Kasumi-1 (cell line): ENCODE data around the gene CXCR6.
"Not testable (repeated sequence)": the region's sequence is repeated elsewhere in the genome, so short reads cannot be mapped to it uniquely, and the experiment has no call there.

Source experiments
- DNase-seq, 2 experiments: peaks; one replicate each; lab custom pipeline; 2025; lab: John Stamatoyannopoulos, UW

Gene CXCR6

GRCh38 chr3:45990181-45990580 lies 46.9 kb downstream of the CXCR6 start:
- no peak for DNase-seq

GRCh38 chr3:45991341-45991740 lies 48.1 kb downstream of the CXCR6 start:
- DNase-seq: no peak

GRCh38 chr3:45992133-45992729 lies 49.0 kb downstream of the CXCR6 start:
- no peak for DNase-seq

- DNase-seq: no peak
Measured at GRCh38 chr3:45992821-45993221, 49.6 kb downstream of the CXCR6 start.

- DNase-seq: no peak
Measured at GRCh38 chr3:45993421-45994027, 50.3 kb downstream of the CXCR6 start.

GRCh38 chr3:45994419-45995235 lies 51.4 kb downstream of the CXCR6 start:
- DNase-seq: peak; percentile 30 to 33

GRCh38 chr3:45995236-45996192 lies 52.2 kb downstream of the CXCR6 start, which contains the start of gene FYCO1:
FYCO1 (minus strand) TSS chr3:45995824; CDS start chr3:45984910, 10,914 bp downstream.
- DNase-seq: peak; percentile 90

GRCh38 chr3:45997499-45997898 lies 54.2 kb downstream of the CXCR6 start:
- DNase-seq: not testable (repeated sequence)

- no peak for DNase-seq
Measured at GRCh38 chr3:45997942-45998341, 54.7 kb downstream of the CXCR6 start.
